Panc1 (cell line): ENCODE results near the gene JRKL. TPM values are rescaled to one million over a fixed set of nuclear protein-coding genes. Genes with fewer than 3 reads are reported as not detected.

Experiments
- microRNA-seq: library from miRNA; unstranded; fragments of <30 nt; microRNA quantifications from one replicate; pipeline ENCODE4 v1.1.0, GENCODE V29; 2020; ENCODE audit not compliant: unreplicated experiment
- total RNA-seq: library from RNA; stranded (reverse); gene quantifications from one replicate; pipeline ENCODE4 v1.2.1, GENCODE V29; 2021; ENCODE audit not compliant: unreplicated experiment

The JRKL gene
- total RNA-seq, 1 experiment from 2014 or later: 9.6 TPM

Small RNA genes lying within 50 kb of the gene (microRNA-seq; reads per million reads assigned to microRNA genes)
- gene MIR1260B: not detected

Other genes starting within 250 kb of the JRKL start
- 2.9 TPM for gene MAML2, start 46.8 kb upstream of the JRKL start, total RNA-seq
- 25.3 TPM for gene CCDC82, start 101 bp upstream of the JRKL start, total RNA-seq